Measurements from ENCODE around the gene NUDT8.
"Not testable (repeated sequence)": the region's sequence is repeated elsewhere in the genome, so short reads cannot be mapped to it uniquely, and the experiment has no call there.

DNA sequence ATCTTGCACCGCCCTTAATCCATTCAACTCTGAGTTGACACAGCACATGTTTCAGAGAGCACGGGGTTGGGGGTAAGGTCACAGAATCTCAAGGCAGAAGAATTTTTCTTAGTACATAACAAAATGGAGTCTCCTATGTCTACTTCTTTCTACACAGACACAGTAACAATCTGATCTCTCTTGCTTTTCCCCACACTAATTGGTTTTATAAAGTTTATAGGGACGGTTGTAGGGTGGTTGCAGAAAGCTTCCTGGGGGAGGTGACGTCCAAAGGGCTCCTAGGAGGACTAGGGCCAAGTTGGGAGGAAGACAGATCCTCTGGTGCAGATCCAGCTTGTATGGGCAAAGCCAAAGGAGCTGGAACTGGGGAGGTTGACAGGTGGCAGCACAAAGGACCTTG is 25.6 kb downstream of the NUDT8 start:
- not testable (repeated sequence) for TF ChIP-seq ELF1 (tag; IDR thresholded peaks at IDR 0.05); MTA2 (IDR thresholded peaks at IDR 0.05; ENCODE audit: low read depth)

Measured in K562 (cell line).